ENCODE results near the gene PHF14.

DNA sequence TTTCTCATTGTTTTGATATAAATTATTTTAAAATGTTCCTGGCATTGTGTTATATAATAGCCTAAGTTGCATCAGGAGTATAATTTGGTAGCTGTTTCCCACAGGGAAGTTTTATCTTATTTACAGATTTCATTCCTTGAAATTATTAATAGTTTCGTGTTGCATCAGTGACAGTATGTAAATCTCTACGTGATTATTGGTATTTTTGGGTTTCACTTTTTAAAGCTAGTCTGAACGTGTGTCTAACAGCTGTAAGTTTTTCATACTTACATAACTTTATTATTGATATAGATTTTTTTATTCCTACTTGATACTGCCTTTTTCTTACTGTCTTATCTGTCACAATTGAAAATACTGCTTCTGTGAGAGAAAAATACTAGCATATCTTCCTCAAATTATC is 167.9 kb downstream of the PHF14 start:
- TF ChIP-seq EZH2 (optimal IDR thresholded peaks at IDR 0.05; ENCODE audit: low read depth, low read length): no peak
- TF ChIP-seq, protein P1, sequence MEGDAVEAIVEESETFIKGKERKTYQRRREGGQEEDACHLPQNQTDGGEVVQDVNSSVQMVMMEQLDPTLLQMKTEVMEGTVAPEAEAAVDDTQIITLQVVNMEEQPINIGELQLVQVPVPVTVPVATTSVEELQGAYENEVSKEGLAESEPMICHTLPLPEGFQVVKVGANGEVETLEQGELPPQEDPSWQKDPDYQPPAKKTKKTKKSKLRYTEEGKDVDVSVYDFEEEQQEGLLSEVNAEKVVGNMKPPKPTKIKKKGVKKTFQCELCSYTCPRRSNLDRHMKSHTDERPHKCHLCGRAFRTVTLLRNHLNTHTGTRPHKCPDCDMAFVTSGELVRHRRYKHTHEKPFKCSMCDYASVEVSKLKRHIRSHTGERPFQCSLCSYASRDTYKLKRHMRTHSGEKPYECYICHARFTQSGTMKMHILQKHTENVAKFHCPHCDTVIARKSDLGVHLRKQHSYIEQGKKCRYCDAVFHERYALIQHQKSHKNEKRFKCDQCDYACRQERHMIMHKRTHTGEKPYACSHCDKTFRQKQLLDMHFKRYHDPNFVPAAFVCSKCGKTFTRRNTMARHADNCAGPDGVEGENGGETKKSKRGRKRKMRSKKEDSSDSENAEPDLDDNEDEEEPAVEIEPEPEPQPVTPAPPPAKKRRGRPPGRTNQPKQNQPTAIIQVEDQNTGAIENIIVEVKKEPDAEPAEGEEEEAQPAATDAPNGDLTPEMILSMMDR (IDR thresholded peaks at IDR 0.05; ENCODE audit: low read length): no peak

Data from MM.1S (cell line).